Measurements from ENCODE around the gene AQP7.
"Not testable (repeated sequence)": the region's sequence is repeated elsewhere in the genome, so short reads cannot be mapped to it uniquely, and the experiment has no call there.

AQP7 gene

DNA sequence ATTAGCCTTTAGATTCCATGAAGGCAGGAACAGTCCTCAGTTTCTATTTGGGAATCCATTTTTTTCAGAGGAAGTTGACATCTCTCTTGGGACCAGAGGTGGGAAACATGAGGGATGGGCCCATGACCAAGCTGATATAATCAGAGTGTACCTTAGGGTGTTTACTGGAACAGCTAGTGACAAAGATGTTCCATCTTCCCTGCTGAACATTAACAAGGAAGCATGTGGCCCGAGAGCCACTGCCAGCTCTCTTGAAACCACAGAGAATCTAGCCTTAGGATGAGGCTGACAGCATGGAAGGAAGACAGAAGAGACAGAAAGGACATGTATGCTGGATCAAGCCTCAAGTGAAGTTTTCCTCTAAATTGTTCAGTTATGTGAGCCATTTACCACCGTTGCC, 29.1 kb upstream of the AQP7 start:
- no peak for DNase-seq

DNA sequence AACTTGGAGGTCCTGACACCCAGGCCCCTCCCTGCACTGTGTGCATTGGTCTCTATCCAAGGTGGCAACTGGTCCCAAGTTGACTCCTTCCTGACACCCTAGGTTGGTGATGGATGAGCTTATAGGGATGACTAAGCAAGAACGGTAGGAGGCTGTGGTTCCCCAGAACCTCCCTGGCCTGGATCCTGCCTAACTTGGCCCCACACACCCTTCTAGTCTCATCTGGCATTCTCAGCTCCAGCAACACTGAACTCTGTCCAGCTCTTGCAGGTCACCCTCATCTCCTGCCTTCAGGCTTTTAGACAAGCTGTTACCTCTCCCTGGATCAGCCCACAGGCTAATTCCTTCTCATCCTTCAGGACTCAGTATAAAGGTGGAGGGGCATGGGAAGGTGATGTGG, 28.6 kb upstream of the AQP7 start:
- no peak for DNase-seq

DNA sequence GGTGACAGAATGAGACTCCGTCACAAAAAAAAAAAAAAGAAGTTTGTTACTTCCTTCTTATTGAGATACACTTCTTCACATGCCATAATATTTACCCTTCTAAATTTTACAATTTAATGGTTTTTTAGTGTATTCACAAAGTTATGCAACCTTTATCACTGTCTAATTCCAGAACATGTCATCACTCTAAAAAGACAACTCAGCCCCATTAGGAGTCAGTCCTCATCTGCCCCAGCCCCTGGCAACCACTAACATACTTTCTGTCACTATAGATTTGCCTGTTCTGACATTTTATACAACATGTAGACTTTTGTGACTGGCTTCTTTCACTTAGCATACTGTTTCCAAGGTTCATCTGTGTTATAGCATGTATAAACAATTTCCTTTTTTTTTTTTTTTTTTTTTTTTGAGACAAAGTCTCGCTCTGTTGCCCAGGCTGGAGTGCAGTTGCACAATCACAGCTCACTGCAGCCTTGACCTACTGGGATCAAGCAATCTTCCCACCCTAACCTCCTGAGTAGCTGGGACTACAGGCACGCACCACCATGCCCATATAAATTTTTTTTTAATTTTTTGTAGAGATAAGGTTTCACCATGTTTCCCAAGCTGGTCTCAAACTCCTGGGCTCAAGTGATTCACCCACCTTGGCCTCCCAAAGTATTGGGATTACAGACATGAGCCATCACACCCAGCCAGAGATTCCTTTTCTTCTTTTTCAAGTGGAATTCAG, 27.1 kb upstream of the AQP7 start:
- DNase-seq: no peak

DNA sequence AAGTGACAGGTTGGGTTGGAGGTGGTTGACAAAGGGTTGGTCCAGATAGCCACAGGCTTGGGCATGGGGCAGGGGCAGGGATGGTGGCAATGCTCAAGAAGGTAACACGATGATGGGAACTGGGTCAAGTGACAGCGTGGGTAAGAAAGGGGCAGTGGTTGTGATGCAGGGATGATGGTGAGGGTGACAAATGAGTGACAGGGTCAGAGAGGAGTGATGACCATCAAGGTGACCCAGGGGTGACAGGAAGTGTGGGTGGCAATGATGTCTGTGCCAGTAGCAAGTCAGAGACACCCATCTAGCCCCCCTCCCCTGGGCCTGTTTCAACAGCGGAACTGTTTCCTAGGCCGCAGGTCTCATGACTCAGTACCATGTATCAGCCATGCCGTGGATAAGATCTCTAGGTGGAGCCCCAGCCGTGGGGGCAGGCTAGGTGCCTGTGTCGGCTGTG, 24.5 kb upstream of the AQP7 start:
- DNase-seq: no peak

DNA sequence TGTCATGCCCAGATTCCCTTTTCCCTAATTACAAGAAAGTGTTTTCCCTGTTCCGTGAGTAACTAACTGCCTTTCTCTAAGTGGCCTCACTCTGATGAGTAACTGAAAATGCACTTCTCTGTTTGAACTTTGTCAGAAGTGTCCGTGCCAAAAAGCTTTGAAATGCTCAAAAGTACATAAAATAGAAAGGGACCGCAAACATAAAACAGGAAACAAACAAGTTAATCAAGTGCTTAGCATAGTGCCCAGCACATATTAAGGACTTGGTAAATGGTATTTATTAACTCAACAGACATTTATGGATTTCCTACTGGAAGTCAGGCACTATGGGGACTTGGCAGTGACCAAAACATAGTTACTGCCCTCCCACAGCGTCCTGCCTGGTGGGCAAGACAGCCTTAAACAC, 22.8 kb upstream of the AQP7 start:
- DNase-seq: no peak

DNA sequence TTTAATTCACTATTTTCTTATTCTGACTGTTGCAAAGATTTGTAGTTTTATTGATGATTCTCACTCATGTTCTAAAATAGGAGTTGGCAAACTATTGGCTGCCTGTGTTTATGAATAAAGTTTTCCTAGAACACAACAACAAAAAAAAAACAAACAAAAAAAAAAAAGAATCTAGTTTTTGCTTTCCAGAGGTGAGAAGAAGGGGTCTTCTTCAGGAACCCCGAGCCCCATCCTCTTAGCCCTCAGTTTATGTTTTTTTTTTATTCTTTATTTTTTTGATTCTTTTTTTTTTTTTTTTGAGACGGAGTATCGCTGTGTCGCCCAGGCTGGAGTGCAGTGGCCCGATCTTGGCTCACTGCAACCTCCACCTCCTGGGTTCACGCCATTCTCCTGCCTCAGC, 22.1 kb upstream of the AQP7 start:
- DNase-seq: not testable (repeated sequence)

DNA sequence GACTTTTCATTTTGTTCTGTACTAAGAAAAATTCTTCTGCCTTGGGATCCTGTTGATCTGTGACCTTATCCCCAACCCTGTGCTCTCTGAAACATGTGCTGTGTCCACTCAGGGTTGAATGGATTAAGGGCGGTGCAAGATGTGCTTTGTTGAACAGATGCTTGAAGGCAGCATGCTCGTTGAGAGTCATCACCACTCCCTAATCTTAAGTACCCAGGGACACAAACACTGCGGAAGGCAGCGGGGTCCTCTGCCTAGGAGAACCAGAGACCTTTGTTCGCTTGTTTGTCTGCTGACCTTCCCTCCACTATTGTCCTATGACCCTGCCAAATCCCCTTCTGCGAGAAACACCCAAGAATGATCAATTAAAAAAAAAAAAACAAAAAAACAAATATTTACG, 21.7 kb upstream of the AQP7 start:
- not testable (repeated sequence) for DNase-seq

DNA sequence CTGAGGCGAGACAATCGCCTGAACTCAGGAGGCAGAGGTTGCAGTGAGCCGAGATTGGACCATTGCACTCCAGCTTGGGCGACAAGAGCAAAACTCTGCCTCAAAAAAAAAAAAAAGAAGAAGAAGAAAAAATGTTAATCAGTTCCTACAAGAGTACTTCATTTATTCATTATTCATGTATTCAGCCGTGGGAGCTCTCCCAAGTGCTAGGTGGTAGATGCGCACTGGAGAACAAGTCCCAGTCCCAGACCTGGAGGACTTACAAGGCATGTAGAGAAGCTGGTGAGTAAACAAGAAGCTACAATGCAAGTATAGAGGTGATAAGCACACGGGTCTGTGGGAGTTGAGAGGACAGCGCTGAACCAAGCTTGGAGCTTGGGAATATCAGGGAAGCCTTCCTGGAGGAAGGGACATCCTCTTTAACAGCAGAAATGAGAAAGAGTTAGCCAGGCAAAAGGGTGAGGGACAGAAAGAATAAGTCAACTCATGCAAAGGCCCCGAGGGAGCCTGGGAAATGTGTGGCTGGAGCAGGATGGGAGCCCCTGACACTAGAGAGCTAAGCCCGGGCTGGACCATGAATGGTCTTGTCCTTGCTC, 17.4 kb upstream of the AQP7 start:
- no peak for DNase-seq

DNA sequence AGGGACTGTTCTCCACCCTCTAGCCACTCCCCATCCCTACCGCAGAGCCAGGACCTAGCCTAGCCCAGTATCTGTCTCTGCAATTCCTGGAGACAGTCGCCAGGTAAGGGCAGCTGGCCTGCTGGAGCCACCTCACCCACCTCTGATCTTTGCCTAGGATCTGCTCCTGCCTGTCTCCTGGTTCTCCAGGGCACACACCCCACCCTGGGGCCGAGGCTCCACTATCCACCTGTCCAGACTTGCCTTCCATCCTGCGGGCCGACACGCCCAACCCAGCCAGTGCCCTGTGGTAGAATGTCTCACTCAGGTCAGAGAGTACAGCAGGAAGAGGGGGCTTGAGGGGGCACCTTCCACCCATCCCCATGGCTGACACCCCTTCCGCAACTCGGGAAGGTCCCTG, 15.7 kb upstream of the AQP7 start:
- DNase-seq: no peak

DNA sequence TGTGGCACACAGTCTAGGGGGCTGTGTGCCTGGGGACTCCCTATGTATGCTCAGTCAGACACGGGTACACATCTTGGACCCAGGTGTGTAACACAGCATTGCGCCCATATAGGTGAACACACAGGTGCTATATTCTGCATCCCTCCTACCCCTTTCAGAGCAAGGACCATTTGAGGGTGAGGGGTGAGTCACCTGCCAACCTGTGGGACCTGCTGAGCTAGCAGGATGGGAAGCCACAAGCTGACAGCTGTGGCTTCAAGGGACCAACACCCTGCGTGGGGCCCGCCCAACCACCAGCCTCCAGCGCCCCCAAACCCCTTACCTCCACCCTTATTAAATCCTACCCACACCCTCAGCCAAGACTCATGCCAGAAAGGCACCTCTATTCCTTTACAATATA, 14.6 kb upstream of the AQP7 start:
- no peak for DNase-seq

DNA sequence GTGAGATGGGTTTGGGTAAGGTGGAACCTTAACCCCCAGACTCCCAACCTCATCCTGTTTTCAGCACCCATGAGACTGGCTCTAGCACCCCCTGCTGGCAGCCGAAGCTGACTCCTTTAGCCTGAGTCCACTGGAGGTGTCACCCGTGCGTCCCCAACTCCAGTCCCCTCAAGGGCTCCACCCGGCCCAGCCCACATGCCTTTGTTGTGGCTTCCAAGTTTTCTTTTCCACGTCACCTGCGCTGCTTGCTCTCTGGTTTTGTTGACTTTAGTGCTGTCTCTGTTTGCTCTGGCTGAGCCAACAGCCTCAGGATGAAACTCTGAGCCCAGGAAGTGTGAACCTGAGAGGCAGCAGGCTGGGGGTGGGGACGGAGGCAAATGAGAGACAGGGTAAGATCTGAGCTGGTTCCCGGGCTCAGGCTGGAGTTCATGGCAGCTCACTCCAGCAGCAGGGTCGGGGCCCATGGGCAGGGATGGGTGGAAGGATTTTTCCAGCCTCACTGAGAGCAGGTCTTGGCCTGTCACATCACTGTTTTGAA, 13.2 kb upstream of the AQP7 start:
- DNase-seq: peak; percentile 69

DNA sequence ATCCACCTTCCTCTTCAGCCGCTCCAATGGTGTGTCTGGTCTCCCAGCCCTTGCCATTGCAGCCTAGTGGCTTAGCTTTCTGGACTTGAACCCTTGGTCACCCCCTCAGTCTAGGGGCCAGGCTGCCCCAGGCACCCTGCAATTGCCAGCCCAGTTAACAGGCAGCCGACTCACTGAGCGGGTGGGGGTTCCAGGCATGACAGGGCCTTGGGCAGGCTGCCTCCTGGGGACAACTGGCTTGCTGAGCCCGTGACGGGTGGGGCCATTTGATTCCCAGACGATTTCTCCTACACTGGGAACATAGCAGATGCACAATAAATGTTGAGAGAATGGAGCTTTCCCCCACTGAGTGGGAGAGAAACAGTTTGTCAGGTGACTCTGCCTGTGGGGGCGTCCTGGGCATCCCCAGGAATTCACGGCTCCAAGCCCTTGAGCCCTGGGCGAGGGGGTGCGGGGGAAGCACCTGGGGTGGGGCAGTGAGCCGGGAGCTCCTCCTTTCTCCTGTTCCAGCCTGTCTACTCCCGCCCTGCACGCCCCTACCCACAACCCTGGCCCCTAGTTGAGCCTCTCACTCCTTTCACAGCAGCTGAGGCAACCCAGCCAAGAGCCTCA, 12.6 kb upstream of the AQP7 start:
- no peak for DNase-seq

DNA sequence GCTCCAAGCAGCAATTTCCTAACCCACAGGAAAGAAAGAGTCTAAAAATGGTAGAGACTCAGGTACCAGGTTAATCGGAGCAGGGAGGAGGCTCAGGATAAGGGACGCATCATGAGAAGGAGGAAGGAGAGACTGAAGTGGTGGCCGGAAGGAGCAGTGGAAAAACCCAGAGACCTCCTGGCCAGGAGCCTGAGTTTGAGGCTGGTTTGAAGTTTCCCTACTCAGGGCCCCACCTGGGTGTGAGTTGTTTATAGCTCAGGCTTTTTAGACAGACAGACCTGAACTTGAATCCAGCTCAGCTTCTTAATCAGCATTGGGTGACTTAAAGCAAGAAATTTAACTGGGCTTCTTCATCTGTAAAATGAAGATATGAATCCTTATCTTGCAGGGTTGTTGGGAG, 11.9 kb upstream of the AQP7 start:
- DNase-seq: no peak

DNA sequence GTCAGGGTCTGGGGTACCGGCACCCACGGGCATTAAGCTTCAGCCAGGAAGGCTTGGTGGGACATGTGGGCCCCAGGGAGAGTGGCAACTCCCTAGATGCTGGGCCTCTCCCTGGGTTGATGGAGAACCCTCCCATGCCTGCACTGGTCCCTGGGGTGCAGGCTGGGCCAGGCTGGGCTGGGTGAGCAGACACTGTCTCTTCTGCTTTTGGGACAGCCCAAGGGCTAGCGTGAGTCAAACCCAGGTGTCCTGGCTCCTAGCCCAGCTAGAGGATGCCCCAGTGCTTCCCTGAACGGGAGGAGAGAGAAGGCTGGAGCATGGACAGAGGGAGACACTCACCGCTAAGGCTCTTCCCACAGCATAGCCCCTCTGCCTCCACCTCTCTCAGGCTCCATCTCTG, 5.7 kb upstream of the AQP7 start:
- no peak for DNase-seq

DNA sequence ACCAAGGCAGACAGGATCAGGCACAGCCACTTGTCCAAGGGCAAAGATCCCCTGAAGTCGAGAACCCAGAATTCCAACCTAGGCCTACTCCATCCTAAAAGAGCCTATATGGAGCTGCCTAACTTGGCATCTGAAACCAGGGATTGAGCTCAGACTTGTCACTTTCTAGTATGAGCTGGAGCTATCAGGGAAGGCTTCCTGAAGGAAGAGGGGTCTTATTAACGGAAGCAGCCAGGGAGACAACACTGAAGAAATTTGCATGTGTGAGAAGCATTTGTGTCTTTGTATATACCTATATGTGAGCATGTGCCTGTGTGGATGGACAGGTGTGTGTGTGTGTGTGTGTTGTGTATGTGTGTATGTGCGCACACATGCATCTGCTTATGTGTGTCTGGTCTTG, 4.7 kb upstream of the AQP7 start:
- DNase-seq: no peak

DNA sequence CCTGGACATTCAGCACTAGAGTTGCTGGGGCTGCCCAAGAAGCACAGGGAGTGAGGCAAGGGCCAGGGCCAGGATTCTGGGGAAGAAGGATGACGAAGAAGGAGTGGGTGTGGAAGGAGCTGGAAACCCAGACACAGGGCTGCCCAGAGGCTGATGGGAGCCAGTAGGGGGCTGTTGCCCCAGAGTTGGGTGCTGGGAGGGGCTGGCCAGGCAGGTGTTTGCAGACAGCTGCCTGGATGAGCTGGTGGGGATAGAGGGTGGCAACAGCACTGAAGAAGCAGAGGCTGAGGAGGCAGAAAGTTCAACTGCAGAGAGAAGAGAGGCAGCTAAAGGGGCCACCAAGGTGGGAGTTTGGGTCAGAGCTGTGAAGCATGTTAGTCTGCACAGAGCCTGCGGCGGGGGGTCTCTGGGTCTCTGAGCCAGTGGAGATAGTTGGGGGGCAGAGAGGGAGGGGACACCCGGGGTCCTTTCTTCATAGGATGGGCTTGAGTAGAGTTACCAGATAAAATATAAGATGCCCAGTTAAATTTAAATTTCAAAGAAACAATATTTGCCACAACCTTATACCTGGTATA, 2.5 kb upstream of the AQP7 start:
- DNase-seq: no peak

DNA sequence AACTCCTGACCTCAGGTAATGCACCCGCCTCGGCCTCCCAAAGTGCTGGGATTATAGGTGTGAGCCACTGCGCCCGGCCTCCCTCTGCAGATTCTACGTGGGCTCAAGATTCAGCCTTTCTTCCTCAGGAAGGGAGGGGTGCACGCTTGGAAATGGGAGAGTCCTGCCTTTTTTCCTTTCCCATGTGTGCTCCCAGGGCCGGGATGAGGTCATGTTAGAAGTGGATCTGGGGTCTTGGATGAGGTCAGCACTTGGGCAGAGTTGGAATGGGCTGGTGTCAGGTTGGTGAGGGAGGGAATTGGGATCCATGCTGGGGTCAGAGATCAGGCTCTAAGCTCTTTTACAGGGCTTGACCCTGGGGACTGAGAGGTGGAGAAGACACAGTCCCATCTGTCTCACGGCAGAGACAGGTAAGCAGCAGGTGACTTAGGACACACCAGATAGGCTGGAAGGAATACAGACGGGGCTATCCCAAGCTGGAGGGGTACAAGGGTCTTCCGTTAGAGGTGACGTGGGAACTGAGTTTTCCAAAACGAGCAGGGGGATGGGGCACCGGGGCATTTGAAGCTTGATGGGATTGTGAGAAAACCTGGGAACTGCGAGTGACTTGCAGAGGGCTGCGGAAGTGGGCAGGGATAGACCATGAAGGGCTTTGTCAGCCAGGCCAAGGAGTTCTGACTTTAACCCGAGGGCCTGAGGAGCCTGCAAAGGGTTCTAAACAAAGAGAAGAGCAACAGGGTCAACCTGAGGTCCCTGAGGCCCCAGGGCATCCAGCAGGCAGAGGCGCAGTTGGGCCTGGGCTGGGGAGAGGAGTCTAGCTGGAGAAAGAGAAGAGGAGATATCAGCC, 1.8 kb upstream of the AQP7 start:
- DNase-seq: no peak

DNA sequence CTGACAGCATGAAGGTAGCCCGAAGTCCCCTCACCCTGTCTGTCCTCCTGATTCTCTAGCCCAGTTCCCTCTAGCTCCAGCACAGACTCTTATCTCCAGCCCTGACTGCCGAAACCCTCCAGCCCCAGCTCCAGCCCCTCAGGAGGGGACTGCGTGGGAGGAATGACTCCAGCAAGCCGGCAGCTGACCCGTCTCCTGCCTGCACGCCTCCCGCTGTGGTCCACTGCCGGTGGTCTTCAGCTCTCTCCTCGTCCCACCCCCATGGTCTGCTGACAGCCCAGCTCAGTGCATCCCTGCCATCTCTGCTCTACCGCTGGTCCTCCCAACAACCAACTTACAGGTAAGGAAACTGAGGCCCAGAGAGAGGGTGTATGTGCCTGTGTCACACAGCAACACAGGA, 559 bp downstream of the AQP7 start:
- DNase-seq: not testable (repeated sequence)

DNA sequence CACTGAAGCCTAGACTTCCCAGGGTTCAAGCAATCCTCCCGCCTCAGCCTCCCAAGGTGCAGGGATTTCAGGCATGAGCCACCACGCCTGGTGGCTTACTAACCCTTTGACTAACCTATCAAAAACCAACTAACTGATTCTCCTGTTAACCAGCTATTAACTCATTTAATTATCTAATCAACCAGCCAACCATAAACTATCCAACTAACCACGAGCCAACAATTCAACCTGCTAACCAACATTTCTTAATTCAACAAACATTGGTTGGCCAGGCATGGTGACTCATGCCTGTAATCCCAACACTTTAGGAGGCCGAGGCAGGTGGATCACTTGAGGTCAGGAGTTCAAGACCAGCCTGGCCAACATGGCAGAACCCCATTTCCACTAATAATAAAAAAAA, 3.3 kb downstream of the AQP7 start:
- not testable (repeated sequence) for DNase-seq

DNA sequence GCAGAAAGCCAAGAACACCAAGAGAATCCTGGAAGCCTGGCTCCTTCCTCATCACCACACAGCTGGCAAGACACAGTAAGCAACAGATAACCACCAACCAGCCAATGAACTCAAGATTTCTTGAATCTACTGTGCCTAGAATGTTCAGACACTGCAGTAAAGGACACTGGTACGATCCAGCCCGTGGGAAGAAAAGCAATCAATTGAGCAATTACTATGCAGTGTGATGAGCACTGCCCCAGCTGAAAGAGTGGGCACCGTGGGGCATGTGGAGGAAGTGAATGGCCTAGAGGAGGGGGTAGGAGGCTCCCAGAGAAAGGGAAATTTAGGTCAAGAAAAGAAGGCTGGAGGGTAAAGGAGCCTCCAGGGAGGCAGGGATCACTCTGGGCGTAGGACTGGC, 4.6 kb downstream of the AQP7 start:
- peak; percentile 19 for DNase-seq

DNA sequence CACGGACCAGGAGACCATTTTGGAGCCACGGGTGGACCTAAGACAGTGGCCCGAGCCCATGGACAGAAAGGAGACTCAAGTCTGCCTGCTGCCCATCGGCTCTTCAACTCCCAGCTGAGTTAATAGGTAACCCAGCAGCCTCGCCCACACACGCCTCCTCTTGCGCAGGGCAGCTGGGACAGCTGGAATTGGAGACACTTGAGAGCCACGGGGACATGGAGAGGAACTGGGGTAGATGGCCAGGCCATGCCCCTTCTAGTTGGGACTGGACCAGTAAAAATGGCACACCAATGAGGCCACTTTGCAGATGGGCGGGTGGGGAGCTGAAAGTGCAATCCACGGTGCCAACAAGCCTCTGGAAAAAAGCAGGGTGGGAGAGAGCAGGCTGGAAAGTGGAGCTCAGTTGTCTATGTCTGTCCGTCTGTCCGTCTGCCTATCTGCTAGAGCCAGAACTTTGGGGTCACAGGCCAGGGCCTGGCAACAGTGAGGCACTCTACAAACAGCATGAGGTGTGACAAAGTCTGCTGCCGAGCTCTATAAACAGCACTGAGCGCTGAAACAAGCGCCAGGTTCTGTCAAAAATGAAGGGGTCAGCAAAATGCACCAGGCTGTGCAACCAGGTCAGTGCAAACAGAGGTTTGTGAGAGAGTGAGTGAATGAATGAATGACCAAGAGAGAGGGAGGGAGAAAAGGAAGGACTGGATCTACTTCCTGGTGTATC, 7.0 kb downstream of the AQP7 start:
- DNase-seq: not testable (repeated sequence)

DNA sequence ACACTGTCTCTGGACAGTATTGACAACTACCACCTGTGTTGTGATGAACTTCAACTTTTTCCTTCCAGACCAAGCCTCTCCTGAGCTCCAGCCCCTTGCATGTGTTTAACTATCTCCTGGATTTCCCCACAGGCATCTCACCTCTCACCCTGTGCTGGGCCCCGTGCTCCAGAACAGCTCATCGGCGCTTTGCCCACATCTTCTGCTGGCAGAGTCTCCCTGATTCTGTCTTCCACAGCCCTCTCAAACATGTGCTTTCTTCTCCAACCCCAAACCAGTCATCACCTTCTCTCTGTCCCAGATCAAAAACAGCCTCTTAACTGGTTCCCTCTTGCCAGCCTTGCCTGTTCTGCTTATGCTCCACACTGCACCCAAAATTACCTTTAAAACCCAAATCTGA, 8.4 kb downstream of the AQP7 start:
- not testable (repeated sequence) for DNase-seq
